Panc1 (cell line): ENCODE measurements around the gene SH3PXD2A. TPM values are rescaled to one million over a fixed set of nuclear protein-coding genes. Genes with fewer than 3 reads are reported as not detected.

Experiments used
- ATAC-seq: fragments of 200-7000 bp; cut with Tn5 transposase; 2 replicates; pipeline ENCODE4 v1.9.1; 2020; ENCODE audit warnings: mild to moderate bottlenecking, moderate library complexity
- BruUV-seq: library from RNA; stranded (reverse); fragments of 400-500 nt; replicated peaks from 2 replicates; lab custom pipeline; 2021; lab: Mats Ljungman, UMichigan
- CTCF ChIA-PET: fragments of 300-600 bp; sonication (Branson Sonifier 250); formaldehyde crosslinking; loops from one replicate; lab custom pipeline; 2022; ENCODE audit warnings: antibody characterized with exemption; lab: Charles Lee
- POLR2A ChIA-PET: fragments of 300-600 bp; sonication (Branson Sonifier 250); formaldehyde crosslinking; loops from one replicate; lab custom pipeline; 2022; ENCODE audit warnings: antibody characterized with exemption; lab: Charles Lee
- DNase-seq: peaks from one replicate; pipeline ENCODE4 v3.0.0-alpha.2; 2010; ENCODE audit warnings: low read depth, low spot score
- H3K27ac ChIP-seq: 2 replicates; pipeline ENCODE4 v1.5.1; 2011; ENCODE audit warnings: mild to moderate bottlenecking, low read length, inconsistent platforms
- H3K27me3 ChIP-seq: fragments of 200-500 bp; sonication (Bioruptor generic); 2 replicates; pipeline ENCODE4 v1.6.0; 2014; ENCODE audit warnings: low read length, inconsistent platforms; ENCODE audit not compliant: control insufficient read depth, insufficient read depth
- H3K36me3 ChIP-seq: fragments of 200-500 bp; sonication (Bioruptor generic); 2 replicates; pipeline ENCODE4 v1.5.1; 2014; ENCODE audit warnings: inconsistent platforms, mild to moderate bottlenecking, low read length, moderate library complexity; ENCODE audit not compliant: control insufficient read depth, insufficient read depth
- H3K4me1 ChIP-seq: 2 replicates; pipeline ENCODE4 v1.5.1; 2011; ENCODE audit warnings: inconsistent platforms, mild to moderate bottlenecking, low read length, moderate library complexity; ENCODE audit not compliant: control insufficient read depth, insufficient read depth
- H3K4me3 ChIP-seq, 2 experiments: 2 replicates each; pipeline ENCODE4 v1.5.1; 2011 to 2012; ENCODE audit warnings: low read depth in 2 of 2, low read length in 2 of 2, mild to moderate bottlenecking in 2 of 2, inconsistent platforms in 1 of 2, moderate library complexity in 1 of 2
- H3K9me3 ChIP-seq: fragments of 200-500 bp; sonication (Bioruptor generic); 2 replicates; pipeline ENCODE4 v1.5.1; 2014; ENCODE audit warnings: low read depth, mild to moderate bottlenecking, inconsistent platforms, low read length, moderate library complexity; ENCODE audit not compliant: control insufficient read depth, insufficient read depth
- POLR2AphosphoS5 ChIP-seq: IDR thresholded peaks from 2 replicates; pipeline ENCODE4 v1.6.1; 2012; ENCODE audit warnings: mild to moderate bottlenecking, low read depth, low read length, moderate library complexity
- SIN3A ChIP-seq: IDR thresholded peaks from 2 replicates; pipeline ENCODE4 v1.6.1; 2012; ENCODE audit warnings: low read depth, mild to moderate bottlenecking, low read length, moderate library complexity, borderline replicate concordance; ENCODE audit not compliant: insufficient read depth
- TCF7L2 ChIP-seq: IDR thresholded peaks from 2 replicates; pipeline ENCODE4 v1.6.1; 2011; ENCODE audit warnings: mild to moderate bottlenecking, low read depth, low read length, inconsistent platforms
- in situ Hi-C: cut with HindIII; loops from 2 replicates; pipeline ENCODE4 v1.10.0; 2016; ENCODE audit warnings: low sequenced_read_pairs, low pct_unique_long_range_greater_than_20kb
- intact Hi-C: fragments of 100-400 bp; cut with micrococcal nuclease; formaldehyde crosslinking; loops from one replicate; pipeline ENCODE4 v1.10.0; 2022; ENCODE audit not compliant: unreplicated experiment
- total RNA-seq: library from RNA; stranded (reverse); gene quantifications from one replicate; pipeline ENCODE4 v1.2.1, GENCODE V29; 2021; ENCODE audit not compliant: unreplicated experiment
- TF ChIP-seq, protein P1 (sequence below): fragments of 450-650 bp; IDR thresholded peaks from 2 replicates; pipeline ENCODE4 v1.5.1; 2017; ENCODE audit warnings: mild to moderate bottlenecking
- TF ChIP-seq, protein P2 (sequence below), 2 experiments: IDR thresholded peaks; 2 replicates each; pipeline ENCODE4 v1.6.1; 2011 to 2012; ENCODE audit warnings: low read depth in 2 of 2, control low read depth in 1 of 2, low read length in 1 of 2, mild to moderate bottlenecking in 1 of 2, moderate library complexity in 1 of 2; ENCODE audit not compliant: insufficient read depth in 1 of 2

SH3PXD2A gene
- total RNA-seq, 1 experiment from 2014 or later = 5.7 TPM

DNA sequence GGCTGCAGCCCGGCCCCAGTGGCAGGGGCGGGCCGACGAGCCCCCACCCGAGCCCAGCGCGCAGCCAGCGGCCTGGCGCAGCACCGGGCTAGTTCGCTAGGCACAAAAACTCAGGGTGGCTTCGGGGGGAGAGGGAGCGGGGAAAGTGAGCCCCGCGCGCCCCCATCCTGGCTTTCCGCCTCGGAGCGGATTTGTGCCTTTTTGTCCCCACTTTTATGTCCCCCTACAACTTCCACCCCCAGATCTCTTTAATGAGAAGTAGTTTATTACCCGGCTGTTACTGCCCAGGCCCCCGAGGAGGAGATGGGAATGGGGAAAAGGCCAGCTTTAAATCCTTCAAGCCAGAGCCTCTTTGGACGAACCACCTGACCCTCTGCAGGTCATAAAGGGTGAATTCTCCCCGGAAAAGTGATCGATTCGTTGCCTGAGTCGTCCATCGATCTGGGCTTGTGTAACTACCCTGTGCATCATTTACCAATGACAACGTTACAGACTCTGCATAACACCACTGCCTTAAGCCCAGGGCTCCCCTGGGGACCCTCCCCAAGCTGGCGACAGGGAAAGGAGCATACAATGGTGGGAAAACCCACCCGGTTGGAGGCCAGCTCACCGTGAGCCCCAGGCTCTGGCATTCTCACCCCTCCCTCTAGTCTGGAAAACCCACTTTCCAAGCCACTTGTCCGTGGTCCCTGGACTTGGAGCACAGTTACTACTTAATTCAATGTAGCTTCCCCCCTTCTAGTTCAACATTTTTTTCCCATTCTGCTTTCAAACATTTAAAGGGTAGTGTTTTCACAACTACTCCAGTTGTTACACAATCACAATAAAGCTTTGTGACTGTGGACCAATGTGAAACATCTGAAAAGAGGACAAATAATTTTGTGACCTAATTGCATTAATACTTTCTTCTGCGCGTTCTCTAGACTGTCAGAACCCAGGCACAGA, 748 bp upstream of the SH3PXD2A start:
- ChIA-PET POLR2A (no interaction called here), CTCF (interaction anchor here (0.6 to 0.7 kb wide), 3 partner anchors 80 to 263 kb away, joined by 4 to 11 read pairs (median 5); no protein-coding TSS in a partner anchor)
- Histone ChIP-seq H3K27me3 (no peaks in the 10 kb centered on the region), H3K9me3 (no peaks in the 10 kb centered on the region), H3K4me3 (peak overlapping the region; percentile 45 to 75), H3K4me1 (peaks cover 23% of the 10 kb centered on the region), H3K36me3 (no peaks in the 10 kb centered on the region), H3K27ac (no peak overlapping the region)
- no peak for TF ChIP-seq TCF7L2
- no peak for TF ChIP-seq POLR2AphosphoS5
- TF ChIP-seq, protein P1, sequence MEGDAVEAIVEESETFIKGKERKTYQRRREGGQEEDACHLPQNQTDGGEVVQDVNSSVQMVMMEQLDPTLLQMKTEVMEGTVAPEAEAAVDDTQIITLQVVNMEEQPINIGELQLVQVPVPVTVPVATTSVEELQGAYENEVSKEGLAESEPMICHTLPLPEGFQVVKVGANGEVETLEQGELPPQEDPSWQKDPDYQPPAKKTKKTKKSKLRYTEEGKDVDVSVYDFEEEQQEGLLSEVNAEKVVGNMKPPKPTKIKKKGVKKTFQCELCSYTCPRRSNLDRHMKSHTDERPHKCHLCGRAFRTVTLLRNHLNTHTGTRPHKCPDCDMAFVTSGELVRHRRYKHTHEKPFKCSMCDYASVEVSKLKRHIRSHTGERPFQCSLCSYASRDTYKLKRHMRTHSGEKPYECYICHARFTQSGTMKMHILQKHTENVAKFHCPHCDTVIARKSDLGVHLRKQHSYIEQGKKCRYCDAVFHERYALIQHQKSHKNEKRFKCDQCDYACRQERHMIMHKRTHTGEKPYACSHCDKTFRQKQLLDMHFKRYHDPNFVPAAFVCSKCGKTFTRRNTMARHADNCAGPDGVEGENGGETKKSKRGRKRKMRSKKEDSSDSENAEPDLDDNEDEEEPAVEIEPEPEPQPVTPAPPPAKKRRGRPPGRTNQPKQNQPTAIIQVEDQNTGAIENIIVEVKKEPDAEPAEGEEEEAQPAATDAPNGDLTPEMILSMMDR = no peak
- no peak for TF ChIP-seq SIN3A
- TF ChIP-seq, protein P2, sequence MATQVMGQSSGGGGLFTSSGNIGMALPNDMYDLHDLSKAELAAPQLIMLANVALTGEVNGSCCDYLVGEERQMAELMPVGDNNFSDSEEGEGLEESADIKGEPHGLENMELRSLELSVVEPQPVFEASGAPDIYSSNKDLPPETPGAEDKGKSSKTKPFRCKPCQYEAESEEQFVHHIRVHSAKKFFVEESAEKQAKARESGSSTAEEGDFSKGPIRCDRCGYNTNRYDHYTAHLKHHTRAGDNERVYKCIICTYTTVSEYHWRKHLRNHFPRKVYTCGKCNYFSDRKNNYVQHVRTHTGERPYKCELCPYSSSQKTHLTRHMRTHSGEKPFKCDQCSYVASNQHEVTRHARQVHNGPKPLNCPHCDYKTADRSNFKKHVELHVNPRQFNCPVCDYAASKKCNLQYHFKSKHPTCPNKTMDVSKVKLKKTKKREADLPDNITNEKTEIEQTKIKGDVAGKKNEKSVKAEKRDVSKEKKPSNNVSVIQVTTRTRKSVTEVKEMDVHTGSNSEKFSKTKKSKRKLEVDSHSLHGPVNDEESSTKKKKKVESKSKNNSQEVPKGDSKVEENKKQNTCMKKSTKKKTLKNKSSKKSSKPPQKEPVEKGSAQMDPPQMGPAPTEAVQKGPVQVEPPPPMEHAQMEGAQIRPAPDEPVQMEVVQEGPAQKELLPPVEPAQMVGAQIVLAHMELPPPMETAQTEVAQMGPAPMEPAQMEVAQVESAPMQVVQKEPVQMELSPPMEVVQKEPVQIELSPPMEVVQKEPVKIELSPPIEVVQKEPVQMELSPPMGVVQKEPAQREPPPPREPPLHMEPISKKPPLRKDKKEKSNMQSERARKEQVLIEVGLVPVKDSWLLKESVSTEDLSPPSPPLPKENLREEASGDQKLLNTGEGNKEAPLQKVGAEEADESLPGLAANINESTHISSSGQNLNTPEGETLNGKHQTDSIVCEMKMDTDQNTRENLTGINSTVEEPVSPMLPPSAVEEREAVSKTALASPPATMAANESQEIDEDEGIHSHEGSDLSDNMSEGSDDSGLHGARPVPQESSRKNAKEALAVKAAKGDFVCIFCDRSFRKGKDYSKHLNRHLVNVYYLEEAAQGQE (IDR thresholded peaks at IDR 0.05; ENCODE audit: insufficient read depth in 1 of 2, low read depth in 2 of 2, low read length in 1 of 2) = no peak
- in situ Hi-C loops (no loop called here), intact Hi-C loops (loop anchor here (10.0 kb wide), 1 partner anchor 91 kb away; no protein-coding TSS in a partner anchor)
- BruUV-seq = no TSS peak
- no peak for DNase-seq
- ATAC-seq = no peak

DNA sequence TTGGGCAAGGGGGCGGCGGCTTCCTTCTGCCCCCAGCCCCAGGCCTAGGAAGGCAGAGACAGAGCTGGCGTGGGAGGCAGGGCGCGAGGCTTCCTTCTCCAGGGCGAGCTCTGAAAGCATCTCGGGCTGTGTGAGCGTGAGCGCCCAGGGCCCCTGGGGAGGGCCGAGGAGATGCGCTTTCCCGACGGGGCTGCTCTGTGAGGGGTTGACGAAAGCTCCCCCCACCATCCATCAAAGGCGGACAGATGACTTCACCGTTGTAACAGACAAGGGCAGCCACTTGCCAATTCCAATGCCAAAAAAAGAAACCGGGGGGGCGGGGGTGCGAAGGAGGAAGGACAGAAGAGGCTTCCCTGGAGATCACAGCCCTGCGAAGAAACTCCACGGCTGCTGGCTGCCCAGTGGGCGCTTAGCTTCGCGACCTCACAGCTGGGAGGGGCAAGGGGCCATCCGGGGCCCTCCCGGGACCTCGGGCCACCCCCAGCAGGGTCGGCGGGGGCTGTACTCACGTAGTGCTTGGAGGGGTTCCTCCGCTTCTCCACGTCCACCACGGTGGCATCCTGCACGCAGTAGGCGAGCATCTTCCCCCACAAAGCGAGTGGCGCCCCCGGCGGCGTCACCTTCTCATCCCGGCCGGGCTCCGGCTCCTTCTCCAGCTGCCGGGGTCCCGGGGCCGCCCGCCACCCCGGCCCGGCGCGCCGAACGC, 537 bp downstream of the SH3PXD2A start:
- H3K4me3 ChIP-seq = peak overlapping the region; percentile 45 to 75

More for the DNA sequence above, 537 bp downstream of the SH3PXD2A start:
- ATAC-seq (peak; percentile 59), DNase-seq (no peak)
- Histone ChIP-seq H3K27me3 (no peaks in the 10 kb centered on the region), H3K27ac (peak overlapping the region; percentile 7), H3K4me1 (peaks cover 32% of the 10 kb centered on the region), H3K36me3 (no peaks in the 10 kb centered on the region), H3K9me3 (no peaks in the 10 kb centered on the region)
- ChIA-PET CTCF (interaction anchor here (0.5 to 1.6 kb wide), 3 partner anchors 100 to 142 kb away, joined by 3 to 8 read pairs (median 4); no protein-coding TSS in a partner anchor), POLR2A (no interaction called here)
- BruUV-seq = no TSS peak
- intact Hi-C loops = loop anchor here (10.0 kb wide), 1 partner anchor 90 kb away; no protein-coding TSS in a partner anchor
- in situ Hi-C loops = no loop called here
- TF ChIP-seq TCF7L2 = peak; percentile 4; the same call in 1 of the 2 replicates
- TF ChIP-seq SIN3A = 0 out of 2 replicates have a peak, but pooled peaks have one; percentile 10
- TF ChIP-seq POLR2AphosphoS5 = no peak
- TF ChIP-seq, protein P2 (IDR thresholded peaks at IDR 0.05; ENCODE audit: insufficient read depth in 1 of 2, low read depth in 2 of 2, low read length in 1 of 2) = no peak
- TF ChIP-seq, protein P1 = peak; percentile 71; the same call in 1 of the 2 replicates
